ENCODE results near the gene ASCC2. TPM values are rescaled to one million over a fixed set of nuclear protein-coding genes. Genes with fewer than 3 reads are reported as not detected.

The ASCC2 gene
- total and polyA plus RNA-seq, 2 donors (not counting 3 experiments of a cell fraction or from before 2014, with no cell fraction given), result 43.6 to 60.7 TPM

DNA sequence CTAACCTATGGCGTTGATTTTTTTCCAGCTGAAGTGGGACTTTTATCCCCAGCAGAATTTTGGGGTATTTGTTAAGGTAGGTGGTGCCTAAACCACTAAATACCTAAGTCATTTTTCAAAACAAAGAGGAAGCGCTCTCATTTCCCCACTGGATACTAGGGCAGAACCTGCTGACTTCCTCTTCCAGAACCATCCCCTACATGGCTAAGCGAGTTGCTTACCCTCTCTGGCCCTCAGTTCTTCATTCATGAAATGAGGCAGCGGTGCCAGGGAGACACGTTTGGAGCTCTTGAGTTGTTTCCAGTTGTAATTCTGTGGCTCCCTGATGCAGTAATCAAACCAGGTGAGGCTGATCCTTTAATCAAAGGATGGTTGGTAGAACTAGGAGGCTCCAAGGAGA, 34.9 kb upstream of the ASCC2 start:
- TF ChIP-seq POLR2AphosphoS5 (IDR thresholded peaks at IDR 0.05; ENCODE audit: insufficient read depth, low read depth, low read length), result no peak
- TF ChIP-seq, protein P1, sequence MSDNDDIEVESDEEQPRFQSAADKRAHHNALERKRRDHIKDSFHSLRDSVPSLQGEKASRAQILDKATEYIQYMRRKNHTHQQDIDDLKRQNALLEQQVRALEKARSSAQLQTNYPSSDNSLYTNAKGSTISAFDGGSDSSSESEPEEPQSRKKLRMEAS (IDR thresholded peaks at IDR 0.05; ENCODE audit: insufficient read depth, insufficient read length), result no peak
- no peak for TF ChIP-seq EZH2 (IDR thresholded peaks at IDR 0.05; ENCODE audit: borderline replicate concordance, low read depth, low read length, severe bottlenecking)
- no peak for TF ChIP-seq POLR2A (IDR thresholded peaks at IDR 0.05; ENCODE audit: low read depth, low read length)
- no peak for TF ChIP-seq FOS (IDR thresholded peaks at IDR 0.05; ENCODE audit: borderline replicate concordance, insufficient read depth, low read length)
- no peak for TF ChIP-seq JUN (IDR thresholded peaks at IDR 0.05; ENCODE audit: borderline replicate concordance, insufficient read depth, insufficient read length, low read depth)
- TF ChIP-seq MYC (IDR thresholded peaks at IDR 0.05; ENCODE audit: low read depth, low read length), result no peak
- TF ChIP-seq GATA2 (IDR thresholded peaks at IDR 0.05; ENCODE audit: insufficient read depth, insufficient read length, low read depth, low read length), result no peak
- TF ChIP-seq, protein P2, sequence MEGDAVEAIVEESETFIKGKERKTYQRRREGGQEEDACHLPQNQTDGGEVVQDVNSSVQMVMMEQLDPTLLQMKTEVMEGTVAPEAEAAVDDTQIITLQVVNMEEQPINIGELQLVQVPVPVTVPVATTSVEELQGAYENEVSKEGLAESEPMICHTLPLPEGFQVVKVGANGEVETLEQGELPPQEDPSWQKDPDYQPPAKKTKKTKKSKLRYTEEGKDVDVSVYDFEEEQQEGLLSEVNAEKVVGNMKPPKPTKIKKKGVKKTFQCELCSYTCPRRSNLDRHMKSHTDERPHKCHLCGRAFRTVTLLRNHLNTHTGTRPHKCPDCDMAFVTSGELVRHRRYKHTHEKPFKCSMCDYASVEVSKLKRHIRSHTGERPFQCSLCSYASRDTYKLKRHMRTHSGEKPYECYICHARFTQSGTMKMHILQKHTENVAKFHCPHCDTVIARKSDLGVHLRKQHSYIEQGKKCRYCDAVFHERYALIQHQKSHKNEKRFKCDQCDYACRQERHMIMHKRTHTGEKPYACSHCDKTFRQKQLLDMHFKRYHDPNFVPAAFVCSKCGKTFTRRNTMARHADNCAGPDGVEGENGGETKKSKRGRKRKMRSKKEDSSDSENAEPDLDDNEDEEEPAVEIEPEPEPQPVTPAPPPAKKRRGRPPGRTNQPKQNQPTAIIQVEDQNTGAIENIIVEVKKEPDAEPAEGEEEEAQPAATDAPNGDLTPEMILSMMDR (IDR thresholded peaks at IDR 0.05; ENCODE audit: extremely low read depth in 1 of 2, insufficient read depth in 1 of 2, low read depth in 1 of 2, low read length in 2 of 2), result no peak
- H4K20me1 ChIP-seq (replicated peaks; ENCODE audit: control insufficient read depth, extremely low read depth, insufficient read depth, low read length), result no peaks in the 10 kb centered on the region
- DNase-seq (ENCODE audit: low read depth, low spot score), result no peak
- no peak for FAIRE-seq
- no peaks in the 10 kb centered on the region for H3K4me1 ChIP-seq (ENCODE audit: control insufficient read depth, extremely low read depth, insufficient read depth, low read length)
- BruUV-seq (replicated peaks), result no TSS peak
- no peak overlapping the region for H3K9ac ChIP-seq (replicated peaks; ENCODE audit: extremely low read depth, insufficient read depth, low read length)
- POLR2A ChIA-PET, result no interaction called here
- no peaks in the 10 kb centered on the region for H3K9me3 ChIP-seq (replicated peaks; ENCODE audit: control insufficient read depth, insufficient read depth, low read length)
- H3K27me3 ChIP-seq (ENCODE audit: control insufficient read depth in 2 of 2, insufficient read depth in 2 of 2, low read length in 2 of 2), result peaks cover 10 to 27% of the 10 kb centered on the region in 2 experiments
- no peak overlapping the region for H3K4me3 ChIP-seq (replicated peaks in 1 of 3; ENCODE audit: insufficient read depth in 1 of 3, low read depth in 1 of 3, low read length in 3 of 3)
- H3K79me2 ChIP-seq (ENCODE audit: control insufficient read depth, insufficient read depth, low read length), result no peaks in the 10 kb centered on the region
- no peak overlapping the region for H2AFZ ChIP-seq (ENCODE audit: low read depth, low read length)
- H3K36me3 ChIP-seq (ENCODE audit: control insufficient read depth in 2 of 2, extremely low read depth in 1 of 2, insufficient read depth in 2 of 2, low read length in 2 of 2), result no peaks in the 10 kb centered on the region
- no peak overlapping the region for H3K4me2 ChIP-seq (ENCODE audit: insufficient read depth, low read length)
- no peaks in the 10 kb centered on the region for H3K9me1 ChIP-seq (replicated peaks; ENCODE audit: control insufficient read depth, extremely low read depth, insufficient read depth, low read length)
- dilution Hi-C loops (cut with MboI; ENCODE audit: extremely low pct_ligation_motif_present, low sequenced_read_pairs) (no loop called here), intact Hi-C loops (cut with micrococcal nuclease) (no loop called here)
- CTCF ChIA-PET, result interaction anchor here (0.8 kb wide), 1 partner anchor 16 kb away, joined by 3 read pairs; no protein-coding TSS in a partner anchor
- no peak overlapping the region for H3K27ac ChIP-seq (ENCODE audit: insufficient read depth, low read depth, low read length)

Measured in endothelial cell of umbilical vein (primary cell).